Ascending aorta (tissue), 2 donors: ENCODE results near the gene METTL26. TPM values are rescaled to one million over a fixed set of nuclear protein-coding genes. Genes with fewer than 3 reads are reported as not detected.

Experiments
- DNase-seq, 2 donors: peaks; one replicate each; pipeline ENCODE4 v3.0.0-alpha.2; 2019; ENCODE audit warnings: low spot score in 2 of 2
- H3K27ac ChIP-seq, 2 donors: fragments of 200-600 bp; sonication (generic); one replicate each; pipeline ENCODE4 v1.5.1; 2016 to 2017; ENCODE audit warnings: mild to moderate bottlenecking in 1 of 2
- H3K27me3 ChIP-seq: fragments of 200-600 bp; sonication (generic); one replicate; pipeline ENCODE4 v1.5.1; 2017
- H3K36me3 ChIP-seq, 2 donors: fragments of 200-600 bp; sonication (generic); one replicate each; pipeline ENCODE4 v1.5.1; 2016
- H3K4me1 ChIP-seq, 2 donors: fragments of 200-600 bp; sonication (generic); one replicate each; pipeline ENCODE4 v1.5.1; 2016 to 2017; ENCODE audit warnings: mild to moderate bottlenecking in 1 of 2
- H3K4me3 ChIP-seq, 2 donors: fragments of 200-600 bp; sonication (generic); one replicate each; pipeline ENCODE4 v1.5.1; 2016 to 2017; ENCODE audit warnings: mild to moderate bottlenecking in 1 of 2
- H3K9me3 ChIP-seq, 2 donors: fragments of 200-600 bp; sonication (generic); one replicate each; pipeline ENCODE4 v1.5.1; 2016
- CTCF ChIP-seq, 3 experiments: fragments of 200-600 bp in 2 of 3; fragments of 450-650 bp in 1 of 3; sonication (generic) in 2 of 3; IDR thresholded peaks; one replicate each; pipeline ENCODE4 v1.5.1; 2016 to 2019; ENCODE audit warnings: antibody characterized with exemption in 3 of 3, mild to moderate bottlenecking in 1 of 3, moderate library complexity in 1 of 3
- intact Hi-C: fragments of 100-400 bp; cut with DNase I; formaldehyde crosslinking; loops from one replicate; pipeline ENCODE4 v1.15.1; 2023
- total RNA-seq: library from RNA; depleted of rRNA; stranded (reverse); fragments of >200 nt; gene quantifications from one replicate; pipeline ENCODE4 v1.1.0, GENCODE V29; 2016

METTL26 gene
- total RNA-seq, 1 donor from 2014 or later = 523 TPM

- TF ChIP-seq CTCF (IDR thresholded peaks at IDR 0.05) = peak in 1 of 3 experiments; percentile 10
- Histone ChIP-seq H3K27ac (peak within 1 kb of the TSS; percentile 85 to 90), H3K36me3 (peaks cover 13 to 15% of the 10 kb centered on the region in 2 donors), H3K27me3 (no peaks in the 10 kb centered on the region), H3K4me1 (peaks cover 20 to 38% of the 10 kb centered on the region in 2 donors), H3K9me3 (no peaks in the 10 kb centered on the region), H3K4me3 (peak within 1 kb of the TSS; percentile 89 to 90)
- intact Hi-C loops = loop anchor here (2.0 kb wide), 1 partner anchor 43 kb away; the partner anchor contains the start of gene METTL26
- DNase-seq = peak in 1 of 2 donors; percentile 90
Observed at GRCh38 chr16:679814-680624, 43.9 kb upstream of the METTL26 start, which contains the start of gene STUB1. STUB1 (plus strand) TSS chr16:680410; CDS start chr16:680526, 116 bp downstream.

- TF ChIP-seq CTCF (IDR thresholded peaks at IDR 0.05) = no peak
- Histone ChIP-seq H3K27ac (peak overlapping the region; percentile 85 to 90), H3K36me3 (peaks cover 13 to 15% of the 10 kb centered on the region in 2 donors), H3K4me3 (peak overlapping the region; percentile 89 to 90), H3K4me1 (peaks cover 20 to 32% of the 10 kb centered on the region in 2 donors), H3K27me3 (no peaks in the 10 kb centered on the region), H3K9me3 (no peaks in the 10 kb centered on the region)
- intact Hi-C loops = no loop called here
- DNase-seq = peak in 1 of 2 donors; percentile 81
Observed at GRCh38 chr16:678858-679813, 43.0 kb upstream of the METTL26 start.

- Histone ChIP-seq H3K9me3 (no peaks in the 10 kb centered on the region), H3K27ac (no peak overlapping the region), H3K4me3 (no peak overlapping the region), H3K36me3 (peaks cover 18 to 20% of the 10 kb centered on the region in 2 donors), H3K4me1 (peaks cover 15 to 28% of the 10 kb centered on the region in 2 donors), H3K27me3 (no peaks in the 10 kb centered on the region)
- intact Hi-C loops = no loop called here
- no peak for DNase-seq
- no peak for TF ChIP-seq CTCF (IDR thresholded peaks at IDR 0.05)
Observed at GRCh38 chr16:678209-678857, 42.2 kb upstream of the METTL26 start.

DNA sequence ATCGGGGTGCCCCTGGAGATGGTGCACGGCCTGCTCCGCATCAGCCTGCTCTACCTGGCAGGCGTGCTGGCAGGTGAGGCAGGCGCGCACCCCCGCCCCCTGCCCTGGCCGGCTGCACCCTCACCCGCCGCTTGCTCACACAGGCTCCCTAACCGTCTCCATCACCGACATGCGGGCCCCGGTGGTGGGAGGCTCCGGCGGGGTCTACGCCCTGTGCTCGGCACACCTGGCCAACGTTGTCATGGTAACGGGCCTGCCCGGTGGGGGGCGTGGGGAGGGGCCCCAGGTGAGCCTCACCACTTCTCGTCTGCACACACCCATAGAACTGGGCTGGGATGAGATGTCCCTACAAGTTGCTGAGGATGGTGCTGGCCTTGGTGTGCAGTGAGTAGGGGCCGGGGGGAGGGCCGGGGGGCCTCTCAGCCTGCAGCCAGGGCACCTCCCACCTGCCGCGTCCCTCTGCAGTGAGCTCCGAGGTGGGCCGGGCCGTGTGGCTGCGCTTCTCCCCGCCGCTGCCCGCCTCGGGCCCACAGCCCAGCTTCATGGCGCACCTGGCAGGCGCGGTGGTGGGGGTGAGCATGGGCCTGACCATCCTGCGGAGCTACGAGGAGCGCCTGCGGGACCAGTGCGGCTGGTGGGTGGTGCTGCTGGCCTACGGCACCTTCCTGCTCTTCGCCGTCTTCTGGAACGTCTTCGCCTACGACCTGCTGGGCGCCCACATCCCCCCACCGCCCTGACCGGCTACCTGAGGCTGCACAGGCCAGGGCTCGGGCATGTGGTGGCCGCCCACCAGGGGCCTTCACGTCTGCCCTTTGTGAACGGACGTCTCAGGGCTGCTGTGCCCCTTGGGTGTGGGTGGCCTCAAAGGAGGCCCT, 41.4 kb upstream of the METTL26 start:
- no peak for DNase-seq
- Histone ChIP-seq H3K27me3 (no peaks in the 10 kb centered on the region), H3K4me3 (no peak overlapping the region), H3K4me1 (peaks cover 14 to 25% of the 10 kb centered on the region in 2 donors), H3K36me3 (peaks cover 23 to 25% of the 10 kb centered on the region in 2 donors), H3K27ac (no peak overlapping the region), H3K9me3 (no peaks in the 10 kb centered on the region)
- TF ChIP-seq CTCF (IDR thresholded peaks at IDR 0.05) = no peak
- intact Hi-C loops = no loop called here
